ENCODE measurements around the gene C20orf144.

DNA sequence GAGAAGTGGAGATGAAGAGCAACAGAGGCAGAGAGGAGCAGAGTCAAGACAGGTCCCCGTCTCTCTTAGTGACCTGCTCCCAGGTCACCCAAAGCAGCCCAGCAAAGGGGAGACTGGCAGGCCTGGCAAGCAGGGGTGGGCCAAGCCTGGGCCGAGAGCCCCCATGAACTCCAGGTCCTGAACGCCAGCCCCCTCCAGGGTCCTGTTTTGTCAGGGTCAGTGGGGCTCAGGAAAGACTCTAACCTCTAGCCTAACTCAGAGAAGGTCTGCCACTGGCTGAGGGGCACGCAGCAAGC, 10.9 kb downstream of the C20orf144 start:
- TF ChIP-seq, protein P1, sequence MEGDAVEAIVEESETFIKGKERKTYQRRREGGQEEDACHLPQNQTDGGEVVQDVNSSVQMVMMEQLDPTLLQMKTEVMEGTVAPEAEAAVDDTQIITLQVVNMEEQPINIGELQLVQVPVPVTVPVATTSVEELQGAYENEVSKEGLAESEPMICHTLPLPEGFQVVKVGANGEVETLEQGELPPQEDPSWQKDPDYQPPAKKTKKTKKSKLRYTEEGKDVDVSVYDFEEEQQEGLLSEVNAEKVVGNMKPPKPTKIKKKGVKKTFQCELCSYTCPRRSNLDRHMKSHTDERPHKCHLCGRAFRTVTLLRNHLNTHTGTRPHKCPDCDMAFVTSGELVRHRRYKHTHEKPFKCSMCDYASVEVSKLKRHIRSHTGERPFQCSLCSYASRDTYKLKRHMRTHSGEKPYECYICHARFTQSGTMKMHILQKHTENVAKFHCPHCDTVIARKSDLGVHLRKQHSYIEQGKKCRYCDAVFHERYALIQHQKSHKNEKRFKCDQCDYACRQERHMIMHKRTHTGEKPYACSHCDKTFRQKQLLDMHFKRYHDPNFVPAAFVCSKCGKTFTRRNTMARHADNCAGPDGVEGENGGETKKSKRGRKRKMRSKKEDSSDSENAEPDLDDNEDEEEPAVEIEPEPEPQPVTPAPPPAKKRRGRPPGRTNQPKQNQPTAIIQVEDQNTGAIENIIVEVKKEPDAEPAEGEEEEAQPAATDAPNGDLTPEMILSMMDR (conservative IDR thresholded peaks at IDR 0.05; ENCODE audit: low read length): no peak
- no peak for TF ChIP-seq EZH2phosphoT487 (IDR thresholded peaks at IDR 0.05; ENCODE audit: borderline replicate concordance, low read depth, low read length)
